Measurements from ENCODE around the gene VWA3A.
"Not testable (repeated sequence)": the region's sequence is repeated elsewhere in the genome, so short reads cannot be mapped to it uniquely, and the experiment has no call there.

The VWA3A gene

DNA sequence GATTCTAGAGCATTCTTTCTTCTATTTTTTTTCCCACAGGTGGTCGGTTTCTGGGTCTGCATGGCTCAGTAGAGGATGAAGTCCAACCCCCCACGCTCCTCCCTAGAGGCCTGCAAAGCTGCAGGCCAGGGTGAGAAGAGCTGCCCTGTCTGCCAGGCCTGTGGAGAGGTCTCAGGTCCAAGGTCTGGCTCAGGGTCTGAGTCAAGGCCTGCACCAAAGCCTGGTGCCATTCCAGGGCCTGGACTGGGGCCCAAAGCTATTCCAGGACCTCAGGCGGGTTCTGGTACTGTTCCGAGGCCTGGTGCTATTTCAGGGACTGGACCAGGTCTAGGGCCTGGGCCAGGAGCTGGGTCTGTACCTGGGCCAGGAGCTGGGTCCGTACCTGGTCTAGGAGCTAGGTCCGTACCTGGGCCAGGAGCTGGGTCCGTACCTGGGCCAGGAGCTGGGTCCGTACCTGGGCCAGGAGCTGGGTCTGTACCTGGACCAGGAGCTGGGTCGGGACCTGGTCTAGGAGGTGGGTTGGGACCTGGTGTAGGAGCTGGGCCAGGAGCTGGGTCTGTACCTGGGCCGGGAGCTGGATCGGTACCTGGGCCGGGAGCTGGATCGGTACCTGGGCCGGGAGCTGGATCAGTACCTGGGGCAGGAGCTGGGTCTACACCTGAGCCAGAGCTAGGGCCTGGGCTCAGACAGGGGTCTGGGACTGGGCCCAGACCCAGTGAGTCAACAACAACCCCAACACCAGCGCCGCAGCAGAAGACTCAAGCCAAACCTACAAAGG is 73.4 kb downstream of the VWA3A start:
- H3K4me3 ChIP-seq (ENCODE audit: low read length), result no peak overlapping the region
- TF ChIP-seq, protein P1, sequence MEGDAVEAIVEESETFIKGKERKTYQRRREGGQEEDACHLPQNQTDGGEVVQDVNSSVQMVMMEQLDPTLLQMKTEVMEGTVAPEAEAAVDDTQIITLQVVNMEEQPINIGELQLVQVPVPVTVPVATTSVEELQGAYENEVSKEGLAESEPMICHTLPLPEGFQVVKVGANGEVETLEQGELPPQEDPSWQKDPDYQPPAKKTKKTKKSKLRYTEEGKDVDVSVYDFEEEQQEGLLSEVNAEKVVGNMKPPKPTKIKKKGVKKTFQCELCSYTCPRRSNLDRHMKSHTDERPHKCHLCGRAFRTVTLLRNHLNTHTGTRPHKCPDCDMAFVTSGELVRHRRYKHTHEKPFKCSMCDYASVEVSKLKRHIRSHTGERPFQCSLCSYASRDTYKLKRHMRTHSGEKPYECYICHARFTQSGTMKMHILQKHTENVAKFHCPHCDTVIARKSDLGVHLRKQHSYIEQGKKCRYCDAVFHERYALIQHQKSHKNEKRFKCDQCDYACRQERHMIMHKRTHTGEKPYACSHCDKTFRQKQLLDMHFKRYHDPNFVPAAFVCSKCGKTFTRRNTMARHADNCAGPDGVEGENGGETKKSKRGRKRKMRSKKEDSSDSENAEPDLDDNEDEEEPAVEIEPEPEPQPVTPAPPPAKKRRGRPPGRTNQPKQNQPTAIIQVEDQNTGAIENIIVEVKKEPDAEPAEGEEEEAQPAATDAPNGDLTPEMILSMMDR (conservative IDR thresholded peaks at IDR 0.05; ENCODE audit: low read depth, low read length), result no peak
- no peak for DNase-seq (ENCODE audit: low read depth)

DNA sequence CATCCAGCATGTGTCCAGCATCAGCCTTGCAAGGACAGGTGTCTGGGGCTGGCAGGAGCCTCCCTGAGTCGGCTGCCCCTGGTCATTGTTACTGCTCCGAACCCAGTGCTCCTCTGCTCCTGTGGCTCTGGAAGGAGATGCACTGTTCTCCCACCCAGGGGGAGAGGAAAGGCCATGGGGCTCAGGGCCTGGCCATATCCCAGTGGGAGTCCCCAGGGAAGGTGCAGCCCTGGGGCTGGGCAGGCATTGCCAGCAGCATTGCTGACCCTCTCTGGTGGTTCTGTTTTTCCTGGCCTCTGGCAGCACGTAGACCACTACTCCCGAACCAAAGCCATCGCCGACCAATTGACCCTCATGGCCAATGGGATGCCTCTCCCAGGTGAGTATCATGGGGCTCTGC is 79.6 kb downstream of the VWA3A start:
- H3K4me3 ChIP-seq (ENCODE audit: low read length), result no peak overlapping the region
- DNase-seq (ENCODE audit: low read depth), result no peak
- TF ChIP-seq, protein P1 (conservative IDR thresholded peaks at IDR 0.05; ENCODE audit: low read depth, low read length), result no peak

DNA sequence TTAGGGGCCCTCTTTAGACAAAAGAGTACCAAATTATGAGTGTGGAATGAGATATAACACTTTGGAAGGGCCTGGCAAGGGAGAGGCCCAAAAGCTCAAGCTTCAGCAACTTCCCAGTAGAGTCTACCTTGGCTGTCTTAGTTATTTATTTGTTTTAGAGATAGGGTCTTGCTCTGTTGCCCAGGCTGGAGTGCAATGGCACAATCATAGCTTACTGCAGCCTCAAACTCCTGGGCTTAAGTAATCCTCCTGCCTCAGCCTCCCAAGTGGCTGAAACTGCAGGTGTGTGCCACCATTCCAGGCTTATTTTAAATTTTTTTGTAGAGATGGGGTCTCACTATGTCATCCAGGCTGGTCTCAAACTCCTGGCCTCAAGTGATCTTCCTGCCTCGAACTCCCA is 80.3 kb downstream of the VWA3A start:
- H3K4me3 ChIP-seq (ENCODE audit: low read length), result not testable (repeated sequence)

DNA sequence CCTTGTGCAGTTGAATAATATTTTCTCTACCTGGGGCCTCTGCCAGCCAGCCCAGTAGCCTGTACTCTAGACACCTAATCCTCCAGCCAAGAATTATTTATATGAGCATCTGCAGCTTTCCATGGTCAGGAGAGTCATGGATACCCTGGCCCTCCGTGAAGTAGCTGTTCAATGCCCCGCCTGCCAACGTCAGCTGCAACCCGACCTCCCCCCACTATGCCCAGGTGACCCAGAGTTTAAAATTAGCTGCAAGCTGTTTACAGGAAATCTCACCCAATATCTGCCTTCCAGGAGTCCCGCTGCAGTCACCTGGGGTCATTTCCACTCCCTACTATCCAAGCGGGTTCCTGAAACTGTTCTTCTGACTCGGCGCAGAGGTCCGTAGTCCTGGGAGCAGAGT is 82.3 kb downstream of the VWA3A start:
- no peak overlapping the region for H3K4me3 ChIP-seq (ENCODE audit: low read length)
- no peak for DNase-seq (ENCODE audit: low read depth)
- TF ChIP-seq, protein P1 (conservative IDR thresholded peaks at IDR 0.05; ENCODE audit: low read depth, low read length), result no peak

More for the DNA sequence above, 80.3 kb downstream of the VWA3A start:
- DNase-seq (ENCODE audit: low read depth), result not testable (repeated sequence)

DNA sequence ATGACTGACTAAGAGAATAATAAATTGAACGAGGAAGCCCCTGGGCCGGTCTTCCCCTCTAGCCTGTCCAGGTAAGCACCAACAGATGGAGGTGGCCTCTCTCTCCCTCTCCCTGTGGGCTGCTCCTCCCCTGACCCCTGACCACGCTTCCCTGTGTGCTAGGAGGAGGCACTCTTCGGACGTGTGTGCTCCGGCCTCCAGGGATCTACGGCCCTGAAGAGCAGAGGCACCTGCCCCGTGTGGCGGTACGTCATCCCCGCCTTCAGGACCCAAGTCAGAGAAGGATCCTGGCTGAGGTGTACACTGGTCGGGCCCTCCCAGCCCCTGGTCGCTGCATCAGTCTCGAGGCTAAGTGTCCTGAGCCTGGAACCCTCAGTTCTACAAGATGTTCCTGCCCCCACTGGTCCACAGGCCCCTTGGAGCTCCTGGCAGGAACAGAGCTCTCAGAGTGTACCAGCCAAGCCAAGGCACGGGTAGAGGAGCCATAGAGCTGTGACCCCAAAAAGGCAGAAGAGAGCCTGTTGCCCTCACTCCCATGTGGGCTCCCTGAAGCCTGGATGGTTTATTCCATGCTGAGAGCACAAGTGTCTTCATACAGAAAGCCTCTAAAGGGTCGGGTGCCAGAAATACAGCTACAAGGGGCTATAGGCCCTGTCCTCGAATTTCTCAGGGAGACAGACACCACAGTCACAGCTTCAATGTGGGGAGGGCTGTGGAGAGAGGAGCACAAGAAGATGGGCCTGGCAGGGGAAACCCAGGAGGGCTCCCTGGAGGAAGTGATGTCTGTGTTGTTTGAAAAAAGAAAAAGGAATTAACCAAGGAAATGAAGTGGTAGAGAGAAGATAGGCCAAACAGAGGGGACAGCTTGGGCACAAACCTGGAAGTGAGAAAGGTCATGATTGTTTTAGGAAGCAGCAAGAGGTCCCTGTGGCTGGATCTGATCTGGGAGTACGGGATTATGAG is 85.9 kb downstream of the VWA3A start:
- H3K4me3 ChIP-seq (ENCODE audit: low read length), result no peak overlapping the region
- TF ChIP-seq, protein P1 (conservative IDR thresholded peaks at IDR 0.05; ENCODE audit: low read depth, low read length), result no peak
- DNase-seq (ENCODE audit: low read depth), result no peak

DNA sequence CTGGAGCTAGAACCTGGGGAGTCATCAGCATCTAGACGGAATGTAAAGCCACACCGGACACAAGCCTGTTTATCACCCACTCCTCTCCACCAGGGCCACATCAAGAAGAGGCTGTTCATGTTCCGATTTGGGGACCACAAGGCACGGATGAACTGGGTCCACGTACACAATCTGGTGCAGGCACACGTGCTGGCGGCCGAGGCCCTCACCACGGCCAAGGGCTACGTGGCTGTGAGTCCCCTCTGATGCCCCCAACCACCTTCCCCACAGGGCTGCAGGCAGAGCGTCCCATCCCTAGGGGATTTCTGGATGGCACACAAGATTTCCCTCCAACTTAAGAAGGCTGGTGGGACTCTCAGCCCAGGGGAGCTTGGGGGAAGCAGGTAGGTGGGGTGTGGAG is 89.1 kb downstream of the VWA3A start:
- no peak overlapping the region for H3K4me3 ChIP-seq (ENCODE audit: low read length)
- TF ChIP-seq, protein P1 (conservative IDR thresholded peaks at IDR 0.05; ENCODE audit: low read depth, low read length), result no peak
- no peak for DNase-seq (ENCODE audit: low read depth)

DNA sequence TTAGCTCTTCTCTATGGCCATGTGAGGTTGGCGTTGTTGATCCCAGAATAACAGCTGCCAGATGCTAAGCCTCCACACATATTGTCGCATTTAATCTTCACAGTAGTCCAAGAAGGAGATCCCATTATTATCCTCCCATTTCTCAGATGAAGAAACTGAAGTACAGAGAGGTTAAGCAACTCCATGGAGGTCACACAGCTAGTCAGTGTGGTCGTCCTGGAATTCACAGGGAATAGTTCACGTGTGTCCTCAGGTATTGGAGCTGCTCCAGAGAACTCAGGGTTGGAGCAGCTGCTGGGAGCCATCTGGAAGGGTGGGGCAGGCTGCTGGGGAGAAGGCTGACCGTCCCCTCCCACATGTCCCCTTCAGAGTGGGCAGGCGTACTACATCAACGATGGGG is 89.5 kb downstream of the VWA3A start:
- no peak overlapping the region for H3K4me3 ChIP-seq (ENCODE audit: low read length)
- no peak for DNase-seq (ENCODE audit: low read depth)
- TF ChIP-seq, protein P1 (conservative IDR thresholded peaks at IDR 0.05; ENCODE audit: low read depth, low read length), result no peak

Data from retinal pigment epithelial cell (primary cell).